GM18507 (cell line): ENCODE measurements around the gene GAN.

Experiments
- DNase-seq: peaks from one replicate; pipeline ENCODE4 v3.0.0; 2011; ENCODE audit warnings: low read depth; ENCODE audit not compliant: insufficient read length; ENCODE audit errors: extremely low spot score
- FAIRE-seq: peaks from 2 replicates; lab custom pipeline; 2011; peaks lifted over from hg19 to GRCh38; lab: Jason Lieb, UNC

GAN gene

GRCh38 chr16:81347425-81347824 is 32.7 kb downstream of the GAN start:
- no peak for DNase-seq
- no peak for FAIRE-seq

GRCh38 chr16:81349608-81350305 is 35.0 kb downstream of the GAN start:
- no peak for DNase-seq
- no peak for FAIRE-seq

- no peak for DNase-seq
- FAIRE-seq, result no peak
These were observed 35.5 kb downstream of the GAN start for GRCh38 chr16:81350306-81350615.

- DNase-seq (no peak), FAIRE-seq (no peak)
These were observed 39.1 kb downstream of the GAN start for GRCh38 chr16:81353895-81354294.

GRCh38 chr16:81357711-81358260 is 43.0 kb downstream of the GAN start:
- DNase-seq (no peak), FAIRE-seq (no peak)

GRCh38 chr16:81358860-81359259 is 44.1 kb downstream of the GAN start:
- DNase-seq (no peak), FAIRE-seq (no peak)

GRCh38 chr16:81360135-81360534 is 45.4 kb downstream of the GAN start:
- DNase-seq (no peak), FAIRE-seq (no peak)

GRCh38 chr16:81365731-81366130 is 51.0 kb downstream of the GAN start:
- DNase-seq (no peak), FAIRE-seq (no peak)

- peak; percentile 83 for FAIRE-seq
- DNase-seq, result peak; percentile 8
These were observed 51.7 kb downstream of the GAN start for GRCh38 chr16:81366316-81366932.

GRCh38 chr16:81367821-81368220 is 53.1 kb downstream of the GAN start:
- DNase-seq (no peak), FAIRE-seq (no peak)

GRCh38 chr16:81369888-81370504 is 55.2 kb downstream of the GAN start:
- no peak for DNase-seq
- no peak for FAIRE-seq

- no peak for FAIRE-seq
- no peak for DNase-seq
These were observed 56.3 kb downstream of the GAN start for GRCh38 chr16:81371106-81371505.

GRCh38 chr16:81374550-81374949 is 59.8 kb downstream of the GAN start:
- DNase-seq, result no peak
- no peak for FAIRE-seq

- FAIRE-seq (no peak), DNase-seq (no peak)
These were observed 62.1 kb downstream of the GAN start for GRCh38 chr16:81376880-81377279.

- DNase-seq (no peak), FAIRE-seq (no peak)
These were observed 63.3 kb downstream of the GAN start for GRCh38 chr16:81378049-81378448.

- DNase-seq, result no peak
- FAIRE-seq, result no peak
These were observed 66.2 kb downstream of the GAN start for GRCh38 chr16:81380932-81381331.

GRCh38 chr16:81384006-81384405 is 69.2 kb downstream of the GAN start:
- DNase-seq (no peak), FAIRE-seq (no peak)

- FAIRE-seq (no peak), DNase-seq (no peak)
These were observed 70.4 kb downstream of the GAN start for GRCh38 chr16:81385031-81385756.

GRCh38 chr16:81388357-81388756 is 73.6 kb downstream of the GAN start:
- DNase-seq (no peak), FAIRE-seq (no peak)

GRCh38 chr16:81390840-81391239 is 76.1 kb downstream of the GAN start:
- no peak for FAIRE-seq
- DNase-seq, result no peak
